Measurements from ENCODE around the gene COL5A1. TPM values are rescaled to one million over a fixed set of nuclear protein-coding genes. Genes with fewer than 3 reads are reported as not detected.

Gene COL5A1
- total RNA-seq, 1 donor from 2014 or later = 87.7 TPM

GRCh38 chr9:134811673-134812342 is 170.2 kb downstream of the COL5A1 start:
- TF ChIP-seq CTCF (IDR thresholded peaks at IDR 0.05; ENCODE audit: insufficient read depth, low read length, poor library complexity, severe bottlenecking) = no peak

GRCh38 chr9:134812343-134812673 is 170.7 kb downstream of the COL5A1 start:
- Histone ChIP-seq H3K27me3 (ENCODE audit: control insufficient read depth, insufficient read depth, low read length) (no peaks in the 10 kb centered on the region), H3K36me3 (ENCODE audit: control insufficient read depth, insufficient read depth, low read length) (no peaks in the 10 kb centered on the region), H3K4me3 (ENCODE audit: low read depth, low read length) (no peak overlapping the region)
- no peak for TF ChIP-seq CTCF (IDR thresholded peaks at IDR 0.05; ENCODE audit: insufficient read depth, low read length, poor library complexity, severe bottlenecking)
- DNase-seq (ENCODE audit: low read depth) = no peak

More at GRCh38 chr9:134811673-134812342, 170.2 kb downstream of the COL5A1 start:
- no peaks in the 10 kb centered on the region for H3K27me3 ChIP-seq (ENCODE audit: control insufficient read depth, insufficient read depth, low read length)
- H3K36me3 ChIP-seq (ENCODE audit: control insufficient read depth, insufficient read depth, low read length) = no peaks in the 10 kb centered on the region
- no peak overlapping the region for H3K4me3 ChIP-seq (ENCODE audit: low read depth, low read length)
- DNase-seq (ENCODE audit: low read depth) = no peak

GRCh38 chr9:134813841-134814240 is 172.2 kb downstream of the COL5A1 start:
- no peak for DNase-seq (ENCODE audit: low read depth)
- no peak for TF ChIP-seq CTCF (IDR thresholded peaks at IDR 0.05; ENCODE audit: insufficient read depth, low read length, poor library complexity, severe bottlenecking)
- Histone ChIP-seq H3K4me3 (ENCODE audit: low read depth, low read length) (no peak overlapping the region), H3K27me3 (ENCODE audit: control insufficient read depth, insufficient read depth, low read length) (no peaks in the 10 kb centered on the region), H3K36me3 (ENCODE audit: control insufficient read depth, insufficient read depth, low read length) (no peaks in the 10 kb centered on the region)

GRCh38 chr9:134814598-134815215 is 173.1 kb downstream of the COL5A1 start:
- no peak for DNase-seq (ENCODE audit: low read depth)
- Histone ChIP-seq H3K4me3 (ENCODE audit: low read depth, low read length) (no peak overlapping the region), H3K27me3 (ENCODE audit: control insufficient read depth, insufficient read depth, low read length) (no peaks in the 10 kb centered on the region), H3K36me3 (ENCODE audit: control insufficient read depth, insufficient read depth, low read length) (no peaks in the 10 kb centered on the region)
- TF ChIP-seq CTCF (IDR thresholded peaks at IDR 0.05; ENCODE audit: insufficient read depth, low read length, poor library complexity, severe bottlenecking) = no peak

- Histone ChIP-seq H3K27me3 (ENCODE audit: control insufficient read depth, insufficient read depth, low read length) (no peaks in the 10 kb centered on the region), H3K36me3 (ENCODE audit: control insufficient read depth, insufficient read depth, low read length) (no peaks in the 10 kb centered on the region), H3K4me3 (ENCODE audit: low read depth, low read length) (no peak overlapping the region)
- no peak for TF ChIP-seq CTCF (IDR thresholded peaks at IDR 0.05; ENCODE audit: insufficient read depth, low read length, poor library complexity, severe bottlenecking)
- DNase-seq (ENCODE audit: low read depth) = no peak
Measured at GRCh38 chr9:134815435-134816214, 174.0 kb downstream of the COL5A1 start.

Data from kidney epithelial cell (primary cell).